ENCODE results near the gene SCMH1.
"Not testable (repeated sequence)": the region's sequence is repeated elsewhere in the genome, so short reads cannot be mapped to it uniquely, and the experiment has no call there.

Gene SCMH1

GRCh38 chr1:41200728-41201127, 41.4 kb downstream of the SCMH1 start:
- DNase-seq = no peak

GRCh38 chr1:41199375-41199774, 42.7 kb downstream of the SCMH1 start:
- DNase-seq = no peak

GRCh38 chr1:41192456-41193178, 49.5 kb downstream of the SCMH1 start:
- DNase-seq = no peak

GRCh38 chr1:41184446-41184845, 57.7 kb downstream of the SCMH1 start:
- no peak for DNase-seq

- DNase-seq = not testable (repeated sequence)
Observed at GRCh38 chr1:41178230-41178629, 63.9 kb downstream of the SCMH1 start.

- DNase-seq = no peak
Observed at GRCh38 chr1:41175546-41175945, 66.6 kb downstream of the SCMH1 start.

- DNase-seq = no peak
Observed at GRCh38 chr1:41174170-41174569, 67.9 kb downstream of the SCMH1 start.

GRCh38 chr1:41173651-41174050, 68.5 kb downstream of the SCMH1 start:
- DNase-seq = no peak

- DNase-seq = no peak
Observed at GRCh38 chr1:41171266-41171874, 70.7 kb downstream of the SCMH1 start.

GRCh38 chr1:41169799-41170180, 72.3 kb downstream of the SCMH1 start:
- no peak for DNase-seq

- no peak for DNase-seq
Observed at GRCh38 chr1:41169066-41169798, 72.9 kb downstream of the SCMH1 start.

GRCh38 chr1:41167667-41168066, 74.4 kb downstream of the SCMH1 start:
- DNase-seq = no peak

- DNase-seq = no peak
Observed at GRCh38 chr1:41164727-41165126, 77.4 kb downstream of the SCMH1 start.

- DNase-seq = no peak
Observed at GRCh38 chr1:41162441-41162840, 79.7 kb downstream of the SCMH1 start.

- DNase-seq = no peak
Observed at GRCh38 chr1:41161846-41162245, 80.3 kb downstream of the SCMH1 start.

- no peak for DNase-seq
Observed at GRCh38 chr1:41160498-41161110, 81.5 kb downstream of the SCMH1 start.

- DNase-seq = no peak
Observed at GRCh38 chr1:41158966-41159365, 83.1 kb downstream of the SCMH1 start.

GRCh38 chr1:41158147-41158875, 83.8 kb downstream of the SCMH1 start:
- no peak for DNase-seq

GRCh38 chr1:41155105-41155504, 87.0 kb downstream of the SCMH1 start:
- DNase-seq = no peak

GRCh38 chr1:41153750-41154274, 88.3 kb downstream of the SCMH1 start:
- DNase-seq = no peak

- DNase-seq = no peak
Observed at GRCh38 chr1:41152622-41153044, 89.5 kb downstream of the SCMH1 start.

- no peak for DNase-seq
Observed at GRCh38 chr1:41151846-41152245, 90.3 kb downstream of the SCMH1 start.

- no peak for DNase-seq
Observed at GRCh38 chr1:41149570-41149969, 92.5 kb downstream of the SCMH1 start.

Measured in cortex of kidney (tissue), 1 donor.